DND-41 (cell line): ENCODE data around the gene SCAF1.
"Not testable (repeated sequence)": the region's sequence is repeated elsewhere in the genome, so short reads cannot be mapped to it uniquely, and the experiment has no call there.

Experiments
- ATAC-seq: fragments of 200-7000 bp; cut with Tn5 transposase; 3 replicates; pipeline ENCODE4 v1.9.1; 2021; ENCODE audit warnings: low read depth; ENCODE audit not compliant: insufficient read depth
- DNase-seq: peaks from one replicate; pipeline ENCODE4 v3.0.0-alpha.2; 2020
- H2AFZ ChIP-seq: 2 replicates; pipeline ENCODE4 v1.6.0; 2012; ENCODE audit warnings: low read depth, low read length
- H3K27ac ChIP-seq: 2 replicates; pipeline ENCODE4 v1.5.1; 2012; ENCODE audit warnings: low read length, inconsistent platforms
- H3K27me3 ChIP-seq: fragments of 200-600 bp; sonication (generic); 2 replicates; pipeline ENCODE4 v1.6.0; 2012; ENCODE audit warnings: low read length, mild to moderate bottlenecking, inconsistent platforms; ENCODE audit not compliant: insufficient read depth, poor library complexity
- H3K36me3 ChIP-seq: 2 replicates; pipeline ENCODE4 v1.5.1; 2012; ENCODE audit warnings: low read length, inconsistent platforms; ENCODE audit not compliant: insufficient read depth
- H3K4me1 ChIP-seq: 2 replicates; pipeline ENCODE4 v1.5.1; 2012; ENCODE audit warnings: mild to moderate bottlenecking, low read length; ENCODE audit not compliant: insufficient read depth
- H3K4me2 ChIP-seq: 2 replicates; pipeline ENCODE4 v1.6.0; 2012; ENCODE audit warnings: mild to moderate bottlenecking, moderate library complexity, low read length, inconsistent platforms; ENCODE audit not compliant: insufficient read depth
- H3K4me3 ChIP-seq, 2 experiments: fragments of 200-600 bp in 1 of 2; shearing (Covaris generic) in 1 of 2; 2 replicates each; pipeline ENCODE4 v1.5.1; 2012 to 2016; ENCODE audit warnings: inconsistent platforms in 2 of 2, low read length in 2 of 2, mild to moderate bottlenecking in 2 of 2, low read depth in 1 of 2, moderate library complexity in 1 of 2
- H3K79me2 ChIP-seq: 2 replicates; pipeline ENCODE4 v1.6.0; 2012; ENCODE audit warnings: low read length, inconsistent platforms; ENCODE audit not compliant: insufficient read depth
- H3K9ac ChIP-seq: 2 replicates; pipeline ENCODE4 v1.6.0; 2012; ENCODE audit warnings: low read depth, mild to moderate bottlenecking, inconsistent platforms, low read length, moderate library complexity
- H3K9me3 ChIP-seq: 2 replicates; pipeline ENCODE4 v1.5.1; 2012; ENCODE audit warnings: low read length, moderate library complexity, mild to moderate bottlenecking, inconsistent platforms; ENCODE audit not compliant: insufficient read depth, severe bottlenecking
- H4K20me1 ChIP-seq: 2 replicates; pipeline ENCODE4 v1.6.0; 2012; ENCODE audit warnings: low read length; ENCODE audit not compliant: insufficient read depth
- EZH2 ChIP-seq: IDR thresholded peaks from 3 replicates; pipeline ENCODE4 v1.6.1; 2012; ENCODE audit warnings: borderline replicate concordance, low read depth, mild to moderate bottlenecking, moderate library complexity, low read length, inconsistent platforms; ENCODE audit not compliant: severe bottlenecking
- TF ChIP-seq, protein P1 (sequence below): IDR thresholded peaks from 2 replicates; pipeline ENCODE4 v1.5.1; 2012; ENCODE audit warnings: borderline replicate concordance, low read length, moderate library complexity, mild to moderate bottlenecking; ENCODE audit not compliant: poor library complexity, severe bottlenecking; ENCODE audit errors: extremely low read depth

Gene SCAF1

DNA sequence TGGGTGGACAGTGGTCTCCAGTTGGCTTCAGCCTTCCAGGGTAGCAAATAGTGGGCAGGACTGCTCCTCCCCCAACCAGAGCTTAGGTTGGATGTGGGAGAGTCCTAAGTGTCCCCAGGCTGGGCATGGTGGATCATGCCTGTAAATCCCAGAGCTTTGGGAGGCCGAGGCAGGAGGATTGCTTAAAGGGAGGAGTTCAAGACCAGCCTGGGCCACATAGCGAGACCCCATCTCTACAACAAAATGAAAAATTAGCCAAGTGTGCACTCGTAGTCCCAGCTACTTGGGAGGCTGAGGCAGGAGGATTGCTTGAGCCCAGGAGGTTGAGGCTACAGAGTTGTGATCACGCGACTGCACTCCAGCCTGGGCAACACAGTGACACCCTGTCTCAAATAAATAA lies 9.4 kb upstream of the SCAF1 start:
- no peak for DNase-seq
- no peaks in the 10 kb centered on the region for H3K9me3 ChIP-seq
- no peak for TF ChIP-seq EZH2
- TF ChIP-seq, protein P1, sequence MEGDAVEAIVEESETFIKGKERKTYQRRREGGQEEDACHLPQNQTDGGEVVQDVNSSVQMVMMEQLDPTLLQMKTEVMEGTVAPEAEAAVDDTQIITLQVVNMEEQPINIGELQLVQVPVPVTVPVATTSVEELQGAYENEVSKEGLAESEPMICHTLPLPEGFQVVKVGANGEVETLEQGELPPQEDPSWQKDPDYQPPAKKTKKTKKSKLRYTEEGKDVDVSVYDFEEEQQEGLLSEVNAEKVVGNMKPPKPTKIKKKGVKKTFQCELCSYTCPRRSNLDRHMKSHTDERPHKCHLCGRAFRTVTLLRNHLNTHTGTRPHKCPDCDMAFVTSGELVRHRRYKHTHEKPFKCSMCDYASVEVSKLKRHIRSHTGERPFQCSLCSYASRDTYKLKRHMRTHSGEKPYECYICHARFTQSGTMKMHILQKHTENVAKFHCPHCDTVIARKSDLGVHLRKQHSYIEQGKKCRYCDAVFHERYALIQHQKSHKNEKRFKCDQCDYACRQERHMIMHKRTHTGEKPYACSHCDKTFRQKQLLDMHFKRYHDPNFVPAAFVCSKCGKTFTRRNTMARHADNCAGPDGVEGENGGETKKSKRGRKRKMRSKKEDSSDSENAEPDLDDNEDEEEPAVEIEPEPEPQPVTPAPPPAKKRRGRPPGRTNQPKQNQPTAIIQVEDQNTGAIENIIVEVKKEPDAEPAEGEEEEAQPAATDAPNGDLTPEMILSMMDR: no peak
- H3K27ac ChIP-seq: no peak overlapping the region
- no peak overlapping the region for H3K4me2 ChIP-seq
- no peak overlapping the region for H3K9ac ChIP-seq
- H4K20me1 ChIP-seq: no peaks in the 10 kb centered on the region; the same call in 1 of the 2 replicates
- H3K36me3 ChIP-seq: peaks cover 8% of the 10 kb centered on the region
- ATAC-seq: no peak
- no peaks in the 10 kb centered on the region for H3K27me3 ChIP-seq
- no peaks in the 10 kb centered on the region for H3K4me1 ChIP-seq
- no peak overlapping the region for H2AFZ ChIP-seq
- no peak overlapping the region for H3K4me3 ChIP-seq
- no peaks in the 10 kb centered on the region for H3K79me2 ChIP-seq

DNA sequence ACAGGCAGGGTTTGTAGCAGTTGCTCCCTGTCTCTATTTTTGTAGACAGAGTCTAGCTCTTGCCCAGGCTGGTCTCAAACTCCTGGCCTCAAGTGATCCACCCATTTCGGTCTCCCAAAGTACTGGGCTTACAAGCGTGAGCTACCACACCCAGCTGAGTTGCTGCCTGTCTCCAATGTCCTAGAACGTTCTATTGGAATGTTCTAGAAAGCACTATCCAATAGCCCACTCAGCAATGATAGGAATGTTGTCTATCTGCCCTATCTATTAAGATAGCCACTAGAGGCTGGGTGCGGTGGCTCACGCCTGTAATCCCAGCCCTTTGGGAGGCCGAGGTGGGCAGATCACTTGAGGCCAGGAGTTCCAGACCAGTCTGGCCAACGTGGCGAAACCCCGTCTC lies 8.7 kb upstream of the SCAF1 start:
- not testable (repeated sequence) for H3K9ac ChIP-seq, H3K4me1 ChIP-seq, H3K4me3 ChIP-seq, H3K36me3 ChIP-seq, H3K4me2 ChIP-seq, H2AFZ ChIP-seq, H3K9me3 ChIP-seq, DNase-seq, H3K27me3 ChIP-seq, H3K27ac ChIP-seq, H3K79me2 ChIP-seq, ATAC-seq, H4K20me1 ChIP-seq

DNA sequence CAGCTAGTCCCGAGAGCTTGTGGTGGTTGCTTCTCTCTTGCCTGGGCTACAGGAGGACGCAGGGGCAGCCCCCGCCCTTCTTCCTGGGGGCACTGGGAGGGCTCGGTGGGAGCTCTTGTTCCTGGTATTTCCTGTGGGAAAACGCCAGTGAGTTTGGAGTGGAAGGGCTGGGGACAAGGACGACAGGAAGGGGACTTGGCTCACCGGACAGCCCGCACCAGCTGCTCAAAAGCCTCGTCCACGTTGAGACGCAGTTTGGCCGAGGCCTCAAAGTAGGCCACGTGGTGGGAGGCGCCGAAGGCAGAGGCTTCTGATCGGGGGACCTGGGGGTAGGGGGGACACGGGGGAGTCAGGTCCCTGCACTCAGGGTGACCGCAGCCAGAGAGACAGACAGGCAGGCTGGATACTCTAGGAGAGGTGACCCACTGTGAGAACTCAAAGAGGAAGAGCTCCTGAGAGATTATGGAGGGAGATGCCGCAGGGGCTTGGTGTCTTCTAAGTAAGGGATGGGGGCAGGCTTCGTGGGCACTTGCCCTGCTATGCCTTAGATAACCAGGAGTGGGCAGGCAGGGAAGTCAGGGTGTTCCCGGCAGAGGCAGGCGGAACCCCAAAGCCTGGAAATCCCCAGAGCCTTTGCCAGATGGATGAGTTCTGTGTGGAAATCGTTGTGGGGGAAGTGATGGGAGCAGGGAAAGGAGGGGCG lies 6.3 kb upstream of the SCAF1 start:
- Histone ChIP-seq H4K20me1 (no peaks in the 10 kb centered on the region; the same call in 1 of the 2 replicates), H3K9me3 (no peaks in the 10 kb centered on the region), H3K9ac (no peak overlapping the region), H3K36me3 (no peaks in the 10 kb centered on the region), H2AFZ (no peak overlapping the region), H3K4me3 (no peak overlapping the region), H3K79me2 (no peaks in the 10 kb centered on the region; the same call in 1 of the 2 replicates), H3K4me1 (peaks cover 7% of the 10 kb centered on the region), H3K4me2 (no peak overlapping the region), H3K27me3 (no peaks in the 10 kb centered on the region), H3K27ac (no peak overlapping the region)
- no peak for TF ChIP-seq EZH2
- TF ChIP-seq, protein P1: no peak
- DNase-seq: no peak
- ATAC-seq: no peak

DNA sequence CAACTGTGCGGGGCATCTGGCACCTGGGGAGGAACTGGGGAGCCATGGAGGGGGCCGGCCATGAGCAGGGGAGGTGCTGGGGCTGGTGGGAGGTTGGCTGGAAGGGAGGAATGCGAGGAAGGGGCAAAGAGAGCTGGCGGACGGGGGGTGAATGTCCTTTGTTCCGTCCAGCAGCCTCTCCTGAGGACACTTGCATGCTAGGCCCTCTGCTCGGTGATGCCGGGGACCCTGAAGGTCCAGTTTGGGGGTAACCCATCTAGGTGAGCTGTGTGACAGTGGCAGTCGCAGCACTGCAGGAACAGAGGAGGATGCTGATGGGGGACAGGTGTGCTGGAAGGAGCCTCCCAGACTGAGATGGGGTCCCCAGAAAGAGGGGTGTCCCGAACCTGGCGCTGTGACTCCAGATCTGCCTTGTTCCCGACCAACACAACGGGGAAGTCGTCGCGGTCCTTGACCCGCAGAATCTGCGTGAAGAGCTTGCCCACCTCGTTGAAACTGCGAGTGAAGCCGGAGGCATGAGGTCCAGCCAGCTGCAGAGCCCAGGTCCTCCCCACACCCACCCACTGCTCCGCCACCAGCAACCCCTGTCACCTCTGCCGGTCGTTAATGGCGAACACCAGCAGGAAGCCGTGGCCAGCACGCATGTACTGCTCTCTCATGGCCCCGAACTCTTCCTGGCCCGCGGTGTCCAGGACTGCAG lies 5.6 kb upstream of the SCAF1 start:
- no peak overlapping the region for H3K4me3 ChIP-seq
- DNase-seq (no peak), ATAC-seq (no peak)
- H3K79me2 ChIP-seq: peaks cover 7% of the 10 kb centered on the region
- H3K9ac ChIP-seq: no peak overlapping the region
- TF ChIP-seq EZH2: no peak
- TF ChIP-seq, protein P1: no peak
- H4K20me1 ChIP-seq: no peaks in the 10 kb centered on the region; the same call in 1 of the 2 replicates
- H2AFZ ChIP-seq: no peak overlapping the region
- no peaks in the 10 kb centered on the region for H3K27me3 ChIP-seq
- peaks cover 14% of the 10 kb centered on the region for H3K4me1 ChIP-seq
- H3K9me3 ChIP-seq: no peaks in the 10 kb centered on the region
- no peak overlapping the region for H3K4me2 ChIP-seq
- no peak overlapping the region for H3K27ac ChIP-seq
- H3K36me3 ChIP-seq: no peaks in the 10 kb centered on the region
